CD4-positive, alpha-beta T cell treated with Interleukin-12 subunit alpha and Interleukin-12 subunit beta, for 1 hour (primary cell): ENCODE results near the gene ADGRG2.
"Not testable (repeated sequence)": the region's sequence is repeated elsewhere in the genome, so short reads cannot be mapped to it uniquely, and the experiment has no call there.

Experiments
- DNase-seq: peaks from one replicate; pipeline ENCODE4 v3.0.0-alpha.2; 2020

The ADGRG2 gene

DNA sequence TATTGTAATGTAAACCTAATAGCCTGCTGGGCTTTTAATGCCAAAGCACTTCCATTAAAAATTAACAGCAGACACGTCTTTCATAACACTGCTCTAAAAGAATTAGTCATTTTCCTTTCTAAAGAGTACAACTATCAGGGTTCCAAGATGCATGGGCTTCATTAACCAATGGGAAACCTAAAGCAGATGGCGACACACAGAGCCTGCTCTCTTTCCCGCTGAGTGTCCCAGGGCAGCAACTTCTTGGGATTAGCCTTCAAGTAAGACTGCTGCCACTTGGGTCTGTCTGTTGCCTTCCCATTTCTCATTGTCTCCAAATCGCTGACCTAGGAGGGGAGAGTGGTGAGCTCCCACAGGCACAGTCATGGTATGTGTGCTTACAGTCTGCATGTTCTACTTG lies 124.4 kb downstream of the ADGRG2 start:
- no peak for DNase-seq

DNA sequence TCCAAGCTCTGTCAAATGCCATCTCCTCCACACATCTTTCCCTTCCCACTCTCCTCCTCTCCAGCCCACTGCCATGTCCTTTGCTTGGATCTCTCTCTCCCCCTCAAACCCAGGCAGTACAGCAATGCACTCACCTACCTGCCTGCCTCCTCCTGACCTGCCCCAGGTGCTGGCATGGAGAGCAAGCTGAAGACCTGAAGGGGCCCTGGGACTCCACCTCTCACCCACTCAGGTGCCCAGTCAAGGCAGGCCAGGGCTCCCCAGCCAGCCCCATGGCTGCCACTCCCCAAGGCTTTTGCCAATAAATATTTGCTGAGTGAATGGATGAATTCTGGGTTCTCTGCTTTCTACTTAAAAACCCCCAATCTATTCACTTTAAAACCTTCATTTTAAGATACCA lies 125.7 kb downstream of the ADGRG2 start:
- no peak for DNase-seq

DNA sequence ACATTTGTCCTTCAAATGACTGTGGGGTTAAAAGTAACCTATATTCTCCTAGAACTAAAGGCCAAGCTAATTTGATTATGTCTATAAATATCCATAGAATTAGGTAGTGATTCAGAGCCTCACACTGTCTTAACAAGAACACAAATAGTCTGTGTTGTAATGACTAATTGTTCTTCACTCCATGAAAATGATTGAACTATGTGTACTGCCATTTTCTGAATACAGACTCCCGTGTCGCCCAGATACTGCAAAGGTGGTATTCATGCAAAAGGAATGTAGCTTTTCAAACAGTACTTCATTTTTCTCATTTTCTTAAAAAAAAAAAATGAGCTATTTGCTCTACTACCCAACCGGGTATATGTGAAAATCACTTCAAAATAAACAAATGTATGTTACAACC lies 127.0 kb downstream of the ADGRG2 start:
- DNase-seq: no peak

DNA sequence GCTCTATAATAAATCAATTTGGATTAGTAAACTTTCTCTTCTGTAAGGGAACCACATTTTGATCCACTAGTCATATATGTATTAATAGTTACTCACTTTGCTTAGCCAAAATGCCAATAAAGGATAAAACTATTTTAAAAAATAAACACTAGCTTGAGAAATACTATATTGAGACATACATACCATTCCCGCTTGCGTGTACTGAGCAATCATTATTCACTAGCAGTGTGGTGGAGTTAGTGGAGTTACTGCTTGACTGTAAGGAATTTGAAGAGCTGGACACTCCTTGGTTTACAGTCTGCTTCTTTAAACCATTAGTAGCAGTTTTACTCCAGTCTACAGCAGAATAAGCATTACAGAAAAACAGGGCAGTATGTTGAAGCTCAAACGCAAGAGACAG lies 127.6 kb downstream of the ADGRG2 start:
- DNase-seq: no peak

DNA sequence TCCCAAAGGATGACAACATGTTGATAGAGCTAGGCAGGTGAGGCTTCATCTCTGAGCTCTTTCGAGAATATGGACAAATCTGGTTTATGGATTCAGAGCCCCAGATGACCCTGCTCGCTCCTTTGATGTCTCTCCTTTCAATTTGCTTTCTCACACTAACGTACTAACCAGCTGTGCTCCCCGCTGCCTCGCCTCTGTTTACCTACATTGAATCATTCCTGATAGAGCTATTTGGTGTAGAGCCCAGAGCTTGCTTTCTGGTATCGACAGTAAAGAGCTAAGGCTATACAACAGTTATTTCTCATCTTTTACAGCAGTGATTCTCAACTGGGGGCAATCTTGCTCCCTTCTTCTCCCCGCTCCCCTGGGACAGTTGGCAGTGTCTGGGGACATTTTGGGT lies 129.4 kb downstream of the ADGRG2 start:
- no peak for DNase-seq

DNA sequence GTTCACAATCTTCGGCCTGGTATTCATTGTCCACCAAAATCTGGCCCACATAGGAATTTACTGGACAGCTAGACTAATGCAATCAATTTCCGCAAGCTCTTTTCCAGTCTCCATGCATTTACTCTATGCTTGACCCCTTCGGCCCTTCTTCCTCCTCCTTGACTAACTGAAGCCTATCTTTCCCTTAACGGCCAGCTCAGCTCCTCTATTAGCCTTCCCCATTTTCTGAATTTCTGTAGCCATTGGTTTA lies 137.2 kb downstream of the ADGRG2 start:
- no peak for DNase-seq

DNA sequence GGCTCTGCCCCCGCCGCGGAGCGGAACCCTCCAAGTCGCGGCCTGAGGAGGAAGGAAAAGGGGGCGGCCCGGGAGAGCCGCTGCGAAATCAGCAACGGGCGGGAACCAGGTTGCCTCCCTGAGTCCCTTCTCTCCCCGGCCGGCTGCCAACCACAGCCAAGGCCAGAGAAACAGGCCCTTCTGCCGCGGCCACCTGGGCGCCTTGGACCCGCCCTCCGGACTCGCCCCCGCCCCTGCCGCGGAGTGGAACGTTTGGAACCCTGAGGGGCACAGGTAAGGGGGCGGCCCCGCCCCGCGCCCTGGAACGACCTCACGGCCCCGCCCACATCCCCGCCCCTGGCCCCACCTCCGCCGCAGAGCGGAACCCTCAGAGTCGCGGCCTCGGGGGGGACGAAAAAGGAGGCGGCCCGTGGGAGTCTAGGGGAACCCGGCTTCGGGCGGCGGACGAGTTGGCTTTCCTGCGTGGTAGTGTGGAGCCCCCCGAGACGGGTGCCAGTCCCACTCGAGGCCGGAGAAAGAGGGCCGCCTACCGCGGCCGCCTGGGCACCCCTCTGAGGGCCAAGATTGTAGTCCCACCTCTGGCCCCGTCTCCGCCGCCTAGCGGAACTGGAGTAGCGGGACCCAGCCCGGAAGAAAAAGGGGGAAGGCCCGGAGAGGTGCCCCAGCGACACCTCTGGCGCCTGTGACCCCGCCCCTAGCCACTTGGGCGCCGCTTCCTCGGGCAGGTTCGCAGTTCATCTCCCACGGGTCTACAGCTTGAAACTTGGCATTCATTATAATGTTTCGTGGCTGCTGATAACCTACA lies 137.7 kb downstream of the ADGRG2 start:
- DNase-seq: peak; percentile 89

DNA sequence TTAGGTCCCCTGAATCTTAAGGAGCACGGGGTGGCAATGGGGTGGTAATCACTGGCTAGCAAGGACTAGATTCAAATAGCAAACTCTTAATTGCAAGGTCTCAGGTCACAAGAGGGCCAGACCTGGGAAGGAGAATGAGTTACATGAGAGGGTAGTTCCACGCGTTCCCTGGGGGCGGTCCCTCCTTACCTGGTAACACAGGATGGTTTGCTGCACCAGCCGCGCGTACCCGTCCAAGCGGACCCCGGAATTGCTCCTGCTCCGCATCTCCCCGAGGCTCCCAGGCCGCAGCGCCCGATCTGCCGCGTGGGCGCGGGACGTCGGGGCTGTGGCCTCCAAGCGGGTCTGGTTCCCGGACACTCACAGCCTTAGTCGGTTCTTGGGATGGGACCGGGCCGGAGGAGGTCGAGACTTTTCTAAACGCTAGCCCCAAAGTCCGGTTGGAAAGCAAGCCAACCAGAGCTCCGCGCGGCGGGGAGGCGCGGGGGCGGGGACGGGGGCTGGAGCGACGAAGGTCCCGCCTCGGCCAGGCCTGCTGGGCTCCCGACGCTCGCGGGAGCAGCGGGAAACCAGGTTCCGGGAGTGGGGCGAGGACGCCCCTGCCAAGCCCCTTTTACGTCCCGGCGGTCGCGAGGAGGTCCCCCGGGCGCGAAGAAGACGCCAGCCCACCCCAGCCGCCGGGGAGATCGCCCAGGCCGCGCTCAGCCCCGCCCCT lies 138.4 kb downstream of the ADGRG2 start, which contains the start of gene PHKA2:
TSS of gene PHKA2 (minus strand) at position 449 of the 715 bp plus-strand sequence. CDS start at position 267, 182 bp downstream.
- no peak for DNase-seq

DNA sequence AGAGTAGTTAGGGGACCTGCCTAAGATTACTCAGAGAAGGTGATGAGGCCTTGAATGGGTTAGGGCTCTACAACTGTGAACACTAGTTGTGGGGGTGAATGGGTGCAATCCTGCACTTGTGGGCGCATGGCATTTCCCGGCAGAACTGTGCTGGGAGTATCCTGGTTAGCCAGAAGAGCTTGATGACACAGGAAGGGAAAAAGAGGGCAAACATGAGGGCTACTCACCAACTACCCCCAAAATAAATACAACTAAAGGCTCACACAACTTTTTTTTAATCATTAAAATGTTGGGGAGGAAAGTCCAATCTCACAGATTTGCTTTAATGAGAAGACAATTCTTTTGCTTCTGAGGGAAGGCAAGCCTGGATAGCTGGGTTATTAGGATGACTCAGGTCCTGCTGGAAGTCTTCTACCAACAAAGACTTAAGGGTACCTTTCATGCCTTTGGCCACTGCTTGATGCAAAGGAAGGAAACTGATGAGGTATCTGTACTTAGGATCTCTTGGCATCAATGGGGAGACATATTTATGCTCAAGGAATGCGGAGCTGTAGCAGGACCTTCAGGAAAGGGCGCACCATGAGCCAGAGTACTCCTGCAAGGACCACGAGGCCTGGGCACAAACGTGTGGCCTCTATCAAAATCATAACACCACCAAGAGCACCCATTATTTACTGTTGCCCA lies 141.0 kb downstream of the ADGRG2 start:
- DNase-seq: no peak

DNA sequence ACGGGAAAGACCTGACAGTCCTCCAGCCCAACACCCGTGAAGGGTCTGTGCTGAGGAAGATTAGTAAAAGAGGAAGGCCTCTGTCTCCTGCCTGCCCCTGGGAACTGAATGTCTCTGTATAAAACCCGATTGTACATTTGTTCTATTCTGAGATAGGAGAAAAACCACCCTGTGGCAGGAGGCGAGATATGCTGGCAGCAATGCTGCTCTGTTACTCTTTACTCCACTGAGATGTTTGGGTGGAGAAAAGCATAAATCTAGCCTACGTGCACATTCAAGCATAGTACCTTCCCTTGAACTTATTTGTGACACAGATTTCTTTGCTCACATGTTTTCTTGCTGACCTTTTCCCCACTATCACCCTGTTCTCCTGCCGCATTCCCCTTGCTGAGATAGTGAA lies 142.0 kb downstream of the ADGRG2 start:
- DNase-seq: not testable (repeated sequence)

DNA sequence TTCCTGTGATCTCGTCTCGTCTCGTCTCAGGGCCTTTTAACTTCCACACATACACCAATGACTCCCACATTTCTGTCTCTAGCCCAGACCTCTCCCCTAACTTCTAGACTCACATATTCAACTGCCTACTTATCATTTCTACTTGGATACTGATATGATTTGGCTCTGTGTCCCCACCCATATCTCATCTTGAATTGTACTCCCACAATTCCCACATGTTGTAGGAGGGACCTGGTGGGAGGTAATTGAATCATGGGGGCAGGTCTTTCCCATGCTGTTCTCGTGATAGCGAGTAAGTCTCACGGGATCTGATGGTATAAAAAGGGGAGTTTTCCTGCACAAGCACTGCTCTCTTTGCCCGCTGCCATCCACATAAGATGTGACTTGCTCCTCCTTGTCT lies 147.3 kb downstream of the ADGRG2 start:
- DNase-seq: no peak

DNA sequence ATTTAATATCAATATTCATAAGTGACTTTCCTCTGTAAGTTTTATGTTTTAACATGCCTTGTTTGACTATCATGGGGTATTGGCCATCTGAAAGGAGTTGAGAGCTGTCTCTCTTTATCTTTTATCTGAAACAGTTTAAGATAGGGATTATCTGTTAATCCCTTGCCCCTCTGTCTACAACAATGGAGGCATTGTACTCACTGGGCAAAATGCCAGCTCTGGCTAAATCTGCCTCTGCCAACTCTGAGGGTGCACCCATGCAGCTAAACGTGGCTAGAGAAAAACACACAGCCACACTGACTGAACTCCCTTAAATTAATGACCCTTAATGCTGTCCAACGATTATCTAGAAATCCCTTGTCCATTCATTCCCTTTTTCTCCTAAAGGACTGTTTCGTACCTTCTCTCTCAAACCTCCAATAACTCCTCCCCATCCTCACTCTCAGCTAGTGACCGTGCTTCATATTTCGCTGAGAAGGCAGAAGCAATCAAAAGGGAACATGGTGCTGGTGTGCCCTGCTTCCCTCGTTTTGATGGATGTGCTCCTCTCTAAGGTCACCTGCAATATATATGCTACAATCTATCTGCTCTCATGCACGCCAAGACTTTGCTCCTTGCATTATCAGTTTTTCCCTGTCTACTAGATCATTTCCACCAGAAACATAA lies 148.6 kb downstream of the ADGRG2 start:
- no peak for DNase-seq

DNA sequence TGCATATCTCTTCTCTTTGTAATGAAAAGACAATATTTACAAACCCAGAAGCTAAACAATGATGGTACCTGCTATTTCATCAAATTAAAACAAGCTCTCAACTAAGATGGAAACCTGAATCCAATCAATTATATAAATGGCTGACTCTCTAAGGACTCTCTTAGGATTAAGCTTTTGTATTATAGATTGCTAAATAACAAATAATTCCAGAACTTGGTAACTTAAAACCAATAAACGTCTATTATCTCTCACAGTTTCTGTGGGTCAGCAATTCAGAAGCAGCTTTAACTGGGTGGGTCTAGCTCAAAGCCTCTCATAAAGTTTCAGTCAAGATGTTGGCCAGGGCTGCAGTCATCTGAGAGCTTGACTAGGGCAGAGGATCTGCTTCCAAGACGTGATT lies 150.8 kb downstream of the ADGRG2 start:
- DNase-seq: no peak

DNA sequence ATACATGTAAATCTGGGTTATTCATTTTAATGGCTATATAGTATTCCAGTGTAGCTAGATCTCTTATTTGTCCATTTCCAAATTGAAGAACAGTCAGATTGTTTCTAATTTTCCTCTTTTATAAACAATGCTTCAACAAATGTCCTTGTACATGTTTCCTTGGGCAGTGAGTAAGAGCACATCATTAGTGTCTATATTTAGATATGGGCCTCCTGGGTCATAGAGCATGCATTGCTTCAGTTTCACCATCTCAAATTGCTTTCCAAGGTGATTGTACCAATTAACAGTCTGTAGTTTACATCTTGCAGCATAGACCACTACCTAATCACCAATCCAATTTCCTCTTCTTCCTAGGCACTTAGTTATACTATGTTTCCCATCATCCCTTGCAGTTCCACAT lies 151.8 kb downstream of the ADGRG2 start:
- DNase-seq: no peak

DNA sequence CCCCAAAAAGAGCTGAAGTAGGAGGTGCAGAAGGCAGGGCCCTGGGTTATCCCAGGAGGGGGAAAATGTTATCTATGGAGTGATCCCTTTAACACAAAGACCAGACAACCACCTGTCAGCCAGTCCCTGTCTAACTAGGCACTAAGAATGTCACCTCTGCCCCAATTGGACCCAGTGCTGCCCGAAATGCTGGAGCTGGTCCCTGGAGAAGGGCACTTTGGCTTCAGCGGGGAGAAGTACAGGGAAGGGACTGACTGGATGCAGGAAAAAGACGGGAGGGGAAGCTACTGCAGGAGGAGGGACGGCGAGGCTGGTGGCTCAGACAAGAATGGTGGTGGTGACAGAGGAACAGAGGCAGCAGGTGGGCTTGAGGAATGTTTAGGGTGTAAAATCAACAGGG lies 155.6 kb downstream of the ADGRG2 start:
- no peak for DNase-seq

DNA sequence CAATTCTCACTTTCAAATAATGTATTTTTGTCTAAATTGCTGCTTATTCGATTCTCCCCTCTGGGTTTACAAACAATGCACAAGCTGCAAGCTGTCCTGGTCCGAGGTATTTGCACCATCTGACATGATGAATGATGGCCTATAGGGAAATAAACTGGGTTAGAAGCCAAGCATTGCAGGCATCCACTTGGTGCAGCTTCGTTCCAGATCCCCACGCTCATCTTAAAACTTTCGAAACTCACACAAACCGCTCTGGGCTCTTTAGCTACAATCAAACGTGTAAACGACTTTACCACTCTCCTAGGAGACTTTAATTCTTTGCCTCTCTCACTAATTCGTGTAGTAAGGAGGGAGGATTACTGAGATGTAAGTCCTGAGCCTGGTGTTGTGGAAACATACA lies 157.4 kb downstream of the ADGRG2 start:
- DNase-seq: no peak

DNA sequence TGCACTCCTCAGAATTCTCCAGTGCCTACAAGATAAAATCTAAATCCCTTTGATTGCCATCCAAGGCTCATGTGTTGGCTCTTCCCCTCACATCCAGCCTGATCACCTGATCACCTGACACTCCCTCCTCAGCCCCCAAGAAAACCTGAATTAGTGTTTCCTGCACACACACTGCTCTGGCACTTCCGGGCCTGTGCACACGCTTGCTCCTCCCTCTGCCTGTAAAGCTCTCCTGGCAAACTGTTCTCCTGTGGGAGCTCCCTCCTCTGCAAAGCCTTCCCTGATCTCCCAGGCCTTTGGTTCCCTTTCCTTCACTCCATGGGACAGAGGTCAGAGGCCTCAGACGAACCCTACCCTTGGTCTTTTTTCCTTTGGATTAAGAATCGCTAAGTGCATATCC lies 158.2 kb downstream of the ADGRG2 start:
- DNase-seq: no peak

DNA sequence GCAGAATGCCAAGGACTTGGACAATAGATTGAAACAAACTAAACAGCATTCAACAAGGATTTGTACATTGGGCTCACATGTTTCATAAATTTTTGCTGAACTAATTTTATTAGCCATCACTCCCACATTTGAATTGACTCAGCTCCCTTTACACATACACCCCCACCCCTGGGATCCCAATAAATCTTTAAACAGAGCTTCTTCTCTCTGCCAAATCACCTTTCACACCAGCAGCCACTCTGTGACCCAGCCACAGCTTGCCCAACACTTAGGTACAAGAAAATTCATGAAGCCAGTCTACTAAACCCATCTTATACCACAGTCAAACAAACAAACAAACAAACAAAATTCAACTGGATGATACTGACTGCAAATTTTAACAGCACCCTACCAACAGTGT lies 159.9 kb downstream of the ADGRG2 start:
- DNase-seq: no peak

DNA sequence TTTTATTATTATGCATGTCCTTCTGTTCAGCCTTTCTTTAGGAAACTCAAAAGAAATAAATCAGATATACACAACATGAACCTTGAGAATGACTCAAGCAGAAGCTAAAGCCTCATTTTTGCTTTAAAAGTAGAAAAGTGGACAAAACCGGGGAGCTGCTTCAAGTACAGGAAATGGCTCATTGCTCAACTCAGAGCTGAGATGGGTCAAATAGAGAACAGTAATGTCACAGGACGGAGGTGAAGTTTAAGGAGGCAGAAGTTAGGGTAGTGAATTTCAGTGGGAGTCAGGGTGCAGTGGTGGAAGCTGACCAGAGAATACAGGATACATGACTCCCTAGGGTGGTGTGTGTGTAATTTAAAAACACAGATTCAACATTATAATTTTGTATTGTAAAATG lies 160.6 kb downstream of the ADGRG2 start:
- no peak for DNase-seq

DNA sequence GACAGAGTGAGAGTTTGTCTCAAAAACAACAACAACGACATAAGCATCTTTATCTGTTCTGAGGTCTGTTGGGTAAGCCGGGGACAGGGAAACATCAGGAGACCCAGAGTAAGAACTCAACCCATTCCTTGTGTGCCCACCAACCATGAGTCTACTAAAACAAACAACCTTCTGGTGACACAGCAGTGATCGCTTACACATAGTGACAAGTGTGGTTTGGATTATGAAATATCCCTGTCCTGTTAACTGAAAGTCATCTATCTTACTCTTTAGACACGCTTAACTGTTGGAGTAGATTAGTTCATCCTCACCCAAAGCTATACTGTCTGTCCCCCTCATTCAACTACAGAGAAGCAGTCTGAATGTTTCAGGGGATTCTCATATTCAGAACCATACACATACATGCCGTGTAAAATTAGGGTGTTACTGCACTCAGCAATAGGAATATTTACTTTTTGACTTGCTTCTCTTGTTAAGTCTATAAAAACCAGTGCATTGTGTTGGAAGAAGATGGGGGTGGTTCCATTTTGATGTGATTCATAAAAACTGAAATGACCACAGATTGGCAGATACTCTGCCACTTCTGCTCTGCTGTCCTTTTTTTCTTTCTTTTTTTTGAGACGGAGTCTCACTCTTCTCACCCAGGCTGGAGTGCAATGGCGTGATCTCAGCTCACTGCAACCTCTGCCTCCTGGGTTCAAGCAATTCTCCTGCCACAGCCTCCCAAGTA lies 165.8 kb downstream of the ADGRG2 start:
- no peak for DNase-seq

DNA sequence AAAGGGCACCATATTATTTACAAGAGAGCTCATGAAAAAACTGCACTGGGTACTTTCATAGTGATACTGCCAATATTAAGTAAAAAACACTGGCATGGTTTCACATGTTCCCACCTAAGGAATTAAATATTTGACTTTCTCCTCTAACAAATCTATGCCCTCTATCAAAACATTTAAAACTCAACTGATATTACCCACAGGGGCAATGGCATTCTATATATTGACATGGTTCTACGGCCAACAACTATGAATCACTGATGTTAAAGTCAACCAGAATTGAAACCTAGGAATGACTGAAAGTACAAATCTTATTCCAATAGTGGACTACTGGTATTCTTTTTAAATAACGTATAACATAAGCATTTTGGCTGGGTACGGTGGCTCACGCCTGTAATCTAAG lies 166.6 kb downstream of the ADGRG2 start:
- DNase-seq: no peak

DNA sequence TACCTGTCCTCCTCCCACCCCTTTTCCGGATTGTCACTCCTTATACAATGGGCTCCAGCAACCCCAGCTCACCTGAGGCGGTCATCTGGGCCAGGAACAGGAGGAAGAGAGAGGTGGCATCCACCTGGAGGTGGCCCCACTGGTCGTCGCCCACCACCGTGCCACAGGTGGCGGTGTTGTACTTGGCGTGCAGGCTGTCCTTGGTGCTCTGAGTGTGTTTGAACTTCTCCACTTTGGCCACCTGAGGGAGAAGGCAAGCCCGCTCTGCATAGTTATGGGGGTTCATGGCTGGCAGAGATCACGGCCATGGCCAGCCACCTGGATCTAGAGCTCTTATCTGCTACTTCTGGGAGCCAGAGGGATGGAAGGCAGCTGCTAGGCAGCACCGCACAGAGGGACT lies 171.2 kb downstream of the ADGRG2 start:
- no peak for DNase-seq

DNA sequence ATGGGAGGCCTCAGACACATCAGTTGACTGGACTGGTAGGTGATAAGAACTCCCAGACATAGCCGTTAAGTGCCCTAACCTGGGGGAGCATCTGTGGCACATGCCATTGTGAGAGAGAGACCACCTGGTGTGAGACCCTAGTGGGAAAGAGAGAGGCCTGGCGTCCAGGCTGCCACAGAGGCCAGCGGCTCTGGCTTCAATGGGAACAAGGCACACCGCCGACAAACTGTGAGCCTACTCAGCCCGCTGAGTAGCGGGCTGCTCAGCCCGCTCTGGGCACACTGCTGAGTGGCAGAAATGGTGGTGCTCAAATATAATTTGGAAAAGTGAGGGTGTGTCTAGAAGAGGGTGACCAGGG lies 172.3 kb downstream of the ADGRG2 start:
- DNase-seq: no peak
